HEK293T (cell line): ENCODE results near the gene SLC26A4.

Experiments
- ELF4 ChIP-seq: fragments of 450-650 bp; IDR thresholded peaks from 2 replicates; pipeline ENCODE4 v1.6.1; 2017; ENCODE audit warnings: antibody characterized with exemption
- FOXA1 ChIP-seq: fragments of 450-650 bp; IDR thresholded peaks from 2 replicates; pipeline ENCODE4 v1.6.1; 2016; ENCODE audit warnings: mild to moderate bottlenecking
- FOXK2 ChIP-seq: fragments of 450-650 bp; IDR thresholded peaks from 2 replicates; pipeline ENCODE4 v1.6.1; 2016; ENCODE audit warnings: mild to moderate bottlenecking
- FOXM1 ChIP-seq: fragments of 450-650 bp; IDR thresholded peaks from 2 replicates; pipeline ENCODE4 v1.6.1; 2017; ENCODE audit warnings: mild to moderate bottlenecking, borderline replicate concordance
- HDGF ChIP-seq: fragments of 450-650 bp; IDR thresholded peaks from 2 replicates; pipeline ENCODE4 v1.6.1; 2017; ENCODE audit warnings: antibody characterized with exemption, borderline replicate concordance
- L3MBTL2 ChIP-seq: fragments of 450-650 bp; conservative IDR thresholded peaks from 2 replicates; pipeline ENCODE4 v1.6.1; 2016; ENCODE audit warnings: mild to moderate bottlenecking
- NFRKB ChIP-seq: fragments of 450-650 bp; IDR thresholded peaks from 2 replicates; pipeline ENCODE4 v1.6.1; 2016; ENCODE audit warnings: mild to moderate bottlenecking, moderate library complexity
- SP1 ChIP-seq: fragments of 450-650 bp; IDR thresholded peaks from 2 replicates; pipeline ENCODE4 v1.6.1; 2017
- SUZ12 ChIP-seq: fragments of 450-650 bp; IDR thresholded peaks from 2 replicates; pipeline ENCODE4 v1.6.1; 2016; ENCODE audit warnings: mild to moderate bottlenecking
- TARDBP ChIP-seq: fragments of 450-650 bp; IDR thresholded peaks from 2 replicates; pipeline ENCODE4 v1.6.1; 2016
- ZNF384 ChIP-seq: fragments of 450-650 bp; IDR thresholded peaks from 2 replicates; pipeline ENCODE4 v1.6.1; 2016

GRCh38 chr7:107700570-107700969, 39.9 kb downstream of the SLC26A4 start:
- no peak for TF ChIP-seq ELF4
- TF ChIP-seq FOXA1, result no peak
- TF ChIP-seq FOXM1, result no peak
- TF ChIP-seq SUZ12, result no peak
- TF ChIP-seq TARDBP, result no peak
- no peak for TF ChIP-seq FOXK2
- no peak for TF ChIP-seq HDGF
- TF ChIP-seq NFRKB, result no peak
- no peak for TF ChIP-seq ZNF384
- no peak for TF ChIP-seq SP1
- TF ChIP-seq L3MBTL2, result no peak
